Measurements from ENCODE around the gene DYNC1LI2. TPM values are rescaled to one million over a fixed set of nuclear protein-coding genes. Genes with fewer than 3 reads are reported as not detected.

DYNC1LI2 gene
- total and polyA plus RNA-seq, 8 donors = 44.4 to 83.0 (median 66.2) TPM

DNA sequence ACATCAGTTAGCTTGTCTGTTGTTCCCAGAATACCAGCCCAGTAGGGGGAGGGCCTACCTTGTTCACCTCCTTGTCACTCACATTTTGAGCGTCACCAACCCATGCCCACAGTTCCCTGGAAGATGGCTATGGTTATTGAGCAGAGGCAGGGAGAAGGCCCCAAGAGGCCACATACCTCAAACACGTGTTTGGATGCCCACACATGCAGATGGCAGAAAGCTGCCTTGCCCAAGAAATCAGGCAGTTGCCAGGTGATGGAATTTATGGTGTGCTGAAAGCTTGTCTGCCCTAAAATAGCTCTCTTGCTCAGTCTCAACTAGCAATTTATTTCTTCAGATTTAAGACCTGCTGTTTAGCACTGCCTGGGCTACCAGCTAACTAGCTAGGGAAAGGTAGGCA lies 38.3 kb downstream of the DYNC1LI2 start:
- no peaks in the 10 kb centered on the region for H3K36me3 ChIP-seq
- H3K27me3 ChIP-seq = no peaks in the 10 kb centered on the region
- WGBS, 2 donors = 55 to 64% methylated on average over 2 of the region's 2 CpGs
- DNase-seq (no peak), FAIRE-seq (no peak), ATAC-seq (no peak)
- H3K4me1 ChIP-seq = no peaks in the 10 kb centered on the region
- no peak overlapping the region for H3K27ac ChIP-seq
- no peak overlapping the region for H3K4me3 ChIP-seq
- TF ChIP-seq, protein P1, sequence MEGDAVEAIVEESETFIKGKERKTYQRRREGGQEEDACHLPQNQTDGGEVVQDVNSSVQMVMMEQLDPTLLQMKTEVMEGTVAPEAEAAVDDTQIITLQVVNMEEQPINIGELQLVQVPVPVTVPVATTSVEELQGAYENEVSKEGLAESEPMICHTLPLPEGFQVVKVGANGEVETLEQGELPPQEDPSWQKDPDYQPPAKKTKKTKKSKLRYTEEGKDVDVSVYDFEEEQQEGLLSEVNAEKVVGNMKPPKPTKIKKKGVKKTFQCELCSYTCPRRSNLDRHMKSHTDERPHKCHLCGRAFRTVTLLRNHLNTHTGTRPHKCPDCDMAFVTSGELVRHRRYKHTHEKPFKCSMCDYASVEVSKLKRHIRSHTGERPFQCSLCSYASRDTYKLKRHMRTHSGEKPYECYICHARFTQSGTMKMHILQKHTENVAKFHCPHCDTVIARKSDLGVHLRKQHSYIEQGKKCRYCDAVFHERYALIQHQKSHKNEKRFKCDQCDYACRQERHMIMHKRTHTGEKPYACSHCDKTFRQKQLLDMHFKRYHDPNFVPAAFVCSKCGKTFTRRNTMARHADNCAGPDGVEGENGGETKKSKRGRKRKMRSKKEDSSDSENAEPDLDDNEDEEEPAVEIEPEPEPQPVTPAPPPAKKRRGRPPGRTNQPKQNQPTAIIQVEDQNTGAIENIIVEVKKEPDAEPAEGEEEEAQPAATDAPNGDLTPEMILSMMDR (IDR thresholded peaks at IDR 0.05) = no peak
- no peaks in the 10 kb centered on the region for H3K9me3 ChIP-seq
- intact Hi-C loops (cut with DNase I) = no loop called here

DNA sequence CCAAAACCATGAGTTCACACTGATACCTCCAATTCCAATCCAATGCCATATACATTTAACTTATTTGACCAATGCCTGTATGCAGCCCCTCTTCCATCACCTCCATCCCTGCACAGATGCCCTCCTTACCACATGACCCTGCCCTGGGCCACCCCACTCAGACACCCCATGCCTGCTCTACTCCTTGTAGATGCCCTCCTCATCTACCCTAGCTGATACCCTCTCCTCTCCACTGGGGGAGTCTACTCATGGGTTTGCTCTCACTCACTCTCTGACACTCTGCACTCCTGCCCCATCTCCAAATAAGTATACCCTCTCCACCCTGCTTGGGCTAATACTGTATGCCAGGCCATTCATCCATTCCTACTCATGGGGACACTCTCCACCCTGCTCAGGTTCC lies 38.9 kb downstream of the DYNC1LI2 start:
- H3K36me3 ChIP-seq = no peaks in the 10 kb centered on the region
- no peaks in the 10 kb centered on the region for H3K4me1 ChIP-seq
- no peak for DNase-seq
- no peak overlapping the region for H3K27ac ChIP-seq
- intact Hi-C loops (cut with DNase I) = no loop called here
- no peaks in the 10 kb centered on the region for H3K27me3 ChIP-seq
- H3K9me3 ChIP-seq = no peaks in the 10 kb centered on the region
- no peak overlapping the region for H3K4me3 ChIP-seq
- no peak for ATAC-seq
- FAIRE-seq = no peak
- TF ChIP-seq, protein P1 (IDR thresholded peaks at IDR 0.05) = no peak

DNA sequence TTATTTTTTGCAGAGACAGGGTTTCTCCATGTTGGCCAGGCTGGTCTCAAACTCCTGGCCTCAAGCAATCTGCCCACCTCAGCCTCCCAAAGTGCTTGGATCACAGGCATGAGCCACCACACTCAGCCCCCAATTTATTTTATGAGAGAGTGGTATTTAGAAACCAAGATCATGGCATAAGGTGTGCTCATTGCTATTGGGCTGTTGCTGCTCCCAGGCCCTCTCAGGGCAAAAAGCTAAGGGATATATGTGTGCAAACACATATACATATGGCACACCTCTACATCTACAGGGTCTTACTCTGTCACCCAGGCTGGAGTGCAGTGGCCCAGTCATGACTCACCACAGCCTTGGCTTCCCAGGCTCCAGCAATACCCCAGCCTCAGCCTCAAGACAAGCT lies 39.8 kb downstream of the DYNC1LI2 start:
- H3K27me3 ChIP-seq = no peaks in the 10 kb centered on the region
- no peak overlapping the region for H3K4me3 ChIP-seq
- H3K36me3 ChIP-seq = no peaks in the 10 kb centered on the region
- no peak for FAIRE-seq
- TF ChIP-seq, protein P1 (IDR thresholded peaks at IDR 0.05) = no peak
- intact Hi-C loops (cut with DNase I) = no loop called here
- no peak for DNase-seq
- no peak for ATAC-seq
- H3K4me1 ChIP-seq = no peaks in the 10 kb centered on the region
- H3K27ac ChIP-seq = no peak overlapping the region
- H3K9me3 ChIP-seq = no peaks in the 10 kb centered on the region

DNA sequence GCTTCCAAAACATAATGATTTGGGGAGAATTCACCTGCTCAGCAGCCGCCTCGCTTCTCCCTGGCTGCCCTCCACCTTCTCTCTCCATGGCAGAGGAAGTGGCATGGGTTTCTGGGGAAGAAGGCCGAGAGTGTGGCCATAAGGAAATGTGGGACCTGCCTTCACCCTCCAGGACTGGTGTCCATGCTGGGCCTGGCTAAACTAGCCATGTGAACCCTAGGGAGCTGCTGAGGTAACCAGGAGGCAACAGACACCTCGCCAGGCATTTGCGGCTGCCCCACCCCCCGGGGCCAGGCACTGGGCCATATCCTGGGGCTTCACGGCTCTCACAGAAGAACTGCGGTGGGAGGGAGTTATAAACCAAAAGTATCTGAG lies 44.9 kb downstream of the DYNC1LI2 start:
- Histone ChIP-seq H3K27me3 (no peaks in the 10 kb centered on the region), H3K27ac (peak overlapping the region in 2 of 4 donors; percentile 15 to 35), H3K4me1 (no peaks in the 10 kb centered on the region), H3K4me3 (no peak overlapping the region), H3K36me3 (no peaks in the 10 kb centered on the region), H3K9me3 (no peaks in the 10 kb centered on the region)
- no peak for DNase-seq
- WGBS, 2 donors = 74 to 79% methylated on average over 8 of the region's 8 CpGs
- TF ChIP-seq, protein P1 (IDR thresholded peaks at IDR 0.05) = no peak
- no peak for FAIRE-seq
- ATAC-seq = peak in 1 of 4 donors; percentile 20
- intact Hi-C loops (cut with DNase I) = no loop called here

DNA sequence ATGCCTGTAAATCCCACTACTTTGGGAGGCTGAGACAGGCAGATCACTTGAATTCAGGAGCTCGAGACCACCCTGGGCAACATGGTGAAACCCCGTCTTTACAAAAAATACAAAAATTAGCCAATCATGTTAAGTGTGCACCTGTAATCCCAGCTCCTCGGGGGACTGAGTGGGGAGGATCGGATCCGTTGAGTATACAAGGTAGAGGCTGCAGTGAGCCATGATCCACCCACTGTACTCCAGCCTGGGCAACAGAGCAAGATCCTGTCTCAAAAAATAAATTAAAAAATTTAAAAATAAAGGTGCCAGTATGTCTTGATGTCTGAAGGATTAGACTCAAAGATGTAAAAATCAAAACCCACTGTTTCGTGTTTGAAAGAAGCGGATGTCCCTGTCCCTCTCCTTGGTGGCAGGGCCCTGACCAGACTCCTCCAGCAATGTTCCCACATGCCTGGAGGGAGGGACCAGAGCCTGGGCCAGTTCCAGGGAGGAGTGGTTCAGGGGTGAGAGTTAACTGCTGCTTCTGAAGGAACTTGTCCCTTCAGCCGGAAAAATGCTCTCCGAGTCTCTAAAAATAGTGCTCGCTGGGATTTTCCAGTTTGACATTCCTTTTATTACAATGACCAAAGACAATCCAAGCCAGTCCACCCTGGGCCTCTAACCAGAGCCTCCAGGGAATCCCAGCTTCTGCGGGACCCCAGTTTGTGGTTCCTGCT lies 45.5 kb downstream of the DYNC1LI2 start:
- WGBS, 2 donors = 76 to 86% methylated on average over 11 of the region's 11 CpGs
- Histone ChIP-seq H3K27me3 (no peaks in the 10 kb centered on the region), H3K36me3 (no peaks in the 10 kb centered on the region), H3K9me3 (no peaks in the 10 kb centered on the region), H3K4me3 (no peak overlapping the region), H3K27ac (peak overlapping the region in 2 of 4 donors; percentile 15 to 35), H3K4me1 (no peaks in the 10 kb centered on the region)
- FAIRE-seq (no peak), DNase-seq (peak in 3 of 6 donors; percentile 25 to 49 (median 26)), ATAC-seq (peak in 3 of 4 donors; percentile 57 to 79 (median 65))
- intact Hi-C loops (cut with DNase I) = no loop called here
- TF ChIP-seq, protein P1 (IDR thresholded peaks at IDR 0.05) = no peak
